Epithelial cell of prostate (primary cell): Measurements from ENCODE around the gene LGALS3BP.

Source experiments
- DNase-seq: peaks from one replicate; pipeline ENCODE4 v3.0.0-alpha.2; 2011; ENCODE audit warnings: low read depth, low spot score
- H3K27ac ChIP-seq: fragments of 450-650 bp; 2 replicates; pipeline ENCODE4 v1.5.1; 2017; ENCODE audit warnings: mild to moderate bottlenecking

The LGALS3BP gene

GRCh38 chr17:79014158-79014758 lies 34.5 kb upstream of the LGALS3BP start:
- no peak overlapping the region for H3K27ac ChIP-seq
- no peak for DNase-seq

GRCh38 chr17:79012563-79013134 lies 32.9 kb upstream of the LGALS3BP start:
- DNase-seq: no peak
- peak overlapping the region; percentile 91 for H3K27ac ChIP-seq

GRCh38 chr17:79011451-79012147 lies 31.9 kb upstream of the LGALS3BP start:
- no peak for DNase-seq
- H3K27ac ChIP-seq: peak overlapping the region; percentile 91

- DNase-seq: no peak
- peak overlapping the region; percentile 91 for H3K27ac ChIP-seq
These were observed 30.6 kb upstream of the LGALS3BP start for GRCh38 chr17:79010304-79010646.

- H3K27ac ChIP-seq: peak within 1 kb of the TSS; percentile 91
- no peak for DNase-seq
These were observed 29.9 kb upstream of the LGALS3BP start, which contains the start of gene CANT1 for GRCh38 chr17:79009397-79010303. Gene CANT1 (minus strand): TSS chr17:79009764. CDS start chr17:78997622, 12,142 bp downstream.

GRCh38 chr17:79008666-79009387 lies 29.1 kb upstream of the LGALS3BP start:
- DNase-seq: no peak
- H3K27ac ChIP-seq: peak overlapping the region; percentile 91

- DNase-seq: no peak
- peak overlapping the region; percentile 91 for H3K27ac ChIP-seq
These were observed 28.0 kb upstream of the LGALS3BP start for GRCh38 chr17:79007504-79008381.

- DNase-seq: no peak
- peak overlapping the region; percentile 91 for H3K27ac ChIP-seq
These were observed 27.2 kb upstream of the LGALS3BP start for GRCh38 chr17:79006794-79007503.

- no peak for DNase-seq
- peak overlapping the region; percentile 91 for H3K27ac ChIP-seq
These were observed 26.3 kb upstream of the LGALS3BP start for GRCh38 chr17:79006046-79006445.

GRCh38 chr17:79005063-79005861 lies 25.5 kb upstream of the LGALS3BP start:
- H3K27ac ChIP-seq: peak overlapping the region; percentile 91
- no peak for DNase-seq

GRCh38 chr17:79003661-79004411 lies 24.1 kb upstream of the LGALS3BP start:
- no peak for DNase-seq
- H3K27ac ChIP-seq: no peak overlapping the region

- no peak for DNase-seq
- no peak overlapping the region for H3K27ac ChIP-seq
These were observed 23.3 kb upstream of the LGALS3BP start for GRCh38 chr17:79002796-79003593.

GRCh38 chr17:79002291-79002690 lies 22.6 kb upstream of the LGALS3BP start:
- DNase-seq: no peak
- H3K27ac ChIP-seq: no peak overlapping the region

- H3K27ac ChIP-seq: no peak overlapping the region
- DNase-seq: no peak
These were observed 21.7 kb upstream of the LGALS3BP start for GRCh38 chr17:79001190-79002020.
